HepG2 (cell line): ENCODE data around the gene CA11. TPM values are rescaled to one million over a fixed set of nuclear protein-coding genes. Genes with fewer than 3 reads are reported as not detected.

ENCODE experiments used
- ATAC-seq: fragments of 200-7000 bp; cut with Tn5 transposase; 3 replicates; pipeline ENCODE4 v1.9.1; 2020; ENCODE audit warnings: mild to moderate bottlenecking, moderate library complexity
- BruUV-seq: library from RNA; stranded (reverse); fragments of 400-500 nt; replicated peaks from 2 replicates; lab custom pipeline; 2021; lab: Mats Ljungman, UMichigan
- CTCF ChIA-PET: fragments of 300-600 bp; formaldehyde crosslinking; extraction: SDS; loops from one replicate; lab custom pipeline; 2021; ENCODE audit warnings: low total read pairs, inconsistent platforms, low intra/inter-chr PET ratio; lab: Yijun Ruan, JAX
- POLR2A ChIA-PET: fragments of 350-600 bp; sonication (Branson Sonifier 250); formaldehyde crosslinking; loops from one replicate; lab custom pipeline; 2020; ENCODE audit warnings: antibody characterized with exemption, inconsistent platforms; lab: Yijun Ruan, JAX
- DNase-seq: peaks from one replicate; pipeline ENCODE4 v3.0.0-alpha.2; 2015; ENCODE audit warnings: low spot score
- FAIRE-seq: peaks from 3 replicates; lab custom pipeline; 2011; peaks lifted over from hg19 to GRCh38; lab: Jason Lieb, UNC
- H2AFZ ChIP-seq: one replicate; pipeline ENCODE4 v1.6.1; 2011; ENCODE audit warnings: low read length, inconsistent platforms
- H3K27ac ChIP-seq: fragments of 300-600 bp; 3 replicates; pipeline ENCODE4 v1.8.0; 2011; ENCODE audit warnings: mixed run types, mild to moderate bottlenecking, mixed read lengths, low read length, inconsistent platforms; ENCODE audit not compliant: insufficient read depth; ENCODE audit errors: extremely low read length
- H3K27me3 ChIP-seq, 2 experiments: fragments of 200-600 bp in 1 of 2; 2 replicates in 1 of 2; 3 replicates in 1 of 2; pipeline versions ENCODE4 v1.6.0 to v1.8.0; 2011; ENCODE audit warnings: low read length in 2 of 2, mild to moderate bottlenecking in 2 of 2, moderate library complexity in 2 of 2, inconsistent platforms in 1 of 2; ENCODE audit not compliant: insufficient read depth in 2 of 2, control insufficient read depth in 1 of 2
- H3K36me3 ChIP-seq, 2 experiments: fragments of 200-600 bp in 1 of 2; replicated peaks in 1 of 2; 2 replicates in 1 of 2; 3 replicates in 1 of 2; pipeline versions ENCODE4 v1.5.1 to v1.8.0; 2011; ENCODE audit warnings: low read length in 2 of 2, inconsistent platforms in 1 of 2; ENCODE audit not compliant: insufficient read depth in 2 of 2, control insufficient read depth in 1 of 2
- H3K4me1 ChIP-seq: 2 replicates; pipeline ENCODE4 v1.5.1; 2012; ENCODE audit warnings: low read length, inconsistent platforms; ENCODE audit not compliant: insufficient read depth
- H3K4me2 ChIP-seq: 2 replicates; pipeline ENCODE4 v1.6.0; 2011; ENCODE audit warnings: low read depth, low read length, inconsistent platforms
- H3K4me3 ChIP-seq, 3 experiments: fragments of 200-600 bp in 1 of 3; sonication (generic), shearing (Covaris generic) in 1 of 3; replicated peaks in 1 of 3; 2 replicates each; pipeline ENCODE4 v1.5.1; 2011 to 2016; ENCODE audit warnings: low read length in 3 of 3, inconsistent platforms in 2 of 3, low read depth in 2 of 3, mild to moderate bottlenecking in 2 of 3, control low read depth in 1 of 3, mixed read lengths in 1 of 3; ENCODE audit not compliant: insufficient read depth in 1 of 3
- H3K79me2 ChIP-seq: one replicate; pipeline ENCODE4 v1.6.1; 2011; ENCODE audit warnings: low read length, inconsistent platforms; ENCODE audit not compliant: insufficient read depth
- H3K9ac ChIP-seq: 2 replicates; pipeline ENCODE4 v1.6.0; 2011; ENCODE audit warnings: mild to moderate bottlenecking, low read depth, low read length, inconsistent platforms; ENCODE audit not compliant: insufficient read depth
- H3K9me3 ChIP-seq: 2 replicates; pipeline ENCODE4 v1.5.1; 2012; ENCODE audit warnings: mild to moderate bottlenecking, low read length
- H4K20me1 ChIP-seq: 2 replicates; pipeline ENCODE4 v1.6.0; 2011; ENCODE audit warnings: inconsistent platforms, mild to moderate bottlenecking, low read length, moderate library complexity; ENCODE audit not compliant: insufficient read depth
- AHDC1 ChIP-seq: sonication (generic); formaldehyde crosslinking; IDR thresholded peaks from 2 replicates; pipeline ENCODE4 v1.5.1; 2020; ENCODE audit warnings: mild to moderate bottlenecking, missing genetic modification reagents, borderline replicate concordance
- BHLHE40 ChIP-seq: IDR thresholded peaks from 2 replicates; pipeline ENCODE4 v1.6.1; 2011; ENCODE audit warnings: low read length, improper control_type of control experiment
- FOSL1 ChIP-seq: sonication (generic); formaldehyde crosslinking; IDR thresholded peaks from 2 replicates; pipeline ENCODE4 v1.9.0; 2021; ENCODE audit warnings: missing genetic modification reagents, borderline replicate concordance
- LCORL ChIP-seq, 2 experiments: fragments of 450-650 bp in 1 of 2; sonication (generic) in 1 of 2; formaldehyde crosslinking in 1 of 2; IDR thresholded peaks; 2 replicates each; pipeline versions ENCODE4 v1.5.0 to v1.6.1; 2017 to 2020; ENCODE audit warnings: antibody characterized with exemption in 1 of 2, missing genetic modification reagents in 1 of 2
- RXRA ChIP-seq: sonication (generic); formaldehyde crosslinking; IDR thresholded peaks from 2 replicates; pipeline ENCODE4 v1.5.1; 2020; ENCODE audit warnings: missing genetic modification reagents
- RXRB ChIP-seq: IDR thresholded peaks from 2 replicates; pipeline ENCODE4 v1.6.1; 2016; ENCODE audit warnings: borderline replicate concordance, missing genetic modification reagents, missing compliant biosample characterization
- SAP130 ChIP-seq: IDR thresholded peaks from 2 replicates; pipeline ENCODE4 v1.6.1; 2016; ENCODE audit warnings: low read depth
- SOX13 ChIP-seq, 3 experiments: fragments of 450-650 bp in 1 of 3; sonication (generic) in 1 of 3; formaldehyde crosslinking in 1 of 3; IDR thresholded peaks in 2 of 3; conservative IDR thresholded peaks in 1 of 3; 2 replicates each; pipeline versions ENCODE4 v1.5.0 to v1.6.1; 2016 to 2020; ENCODE audit warnings: antibody characterized with exemption in 1 of 3, mild to moderate bottlenecking in 1 of 3, missing compliant biosample characterization in 1 of 3, missing genetic modification reagents in 1 of 3, moderate library complexity in 1 of 3
- SOX6 ChIP-seq, 2 experiments: fragments of 450-650 bp in 1 of 2; sonication (generic) in 1 of 2; formaldehyde crosslinking in 1 of 2; IDR thresholded peaks; 2 replicates each; pipeline versions ENCODE4 v1.4.0 to v1.6.1; 2017 to 2020; ENCODE audit warnings: antibody characterized with exemption in 1 of 2, mild to moderate bottlenecking in 1 of 2, missing genetic modification reagents in 1 of 2
- SUZ12 ChIP-seq: fragments of 150-350 bp; IDR thresholded peaks from 2 replicates; pipeline ENCODE4 v1.6.1; 2014; ENCODE audit warnings: low read depth, low read length
- TEAD3 ChIP-seq: optimal IDR thresholded peaks from 2 replicates; pipeline ENCODE3; 2016; ENCODE audit warnings: borderline replicate concordance
- ZC3H4 ChIP-seq: sonication (generic); formaldehyde crosslinking; IDR thresholded peaks from 2 replicates; pipeline ENCODE4 v1.4.0; 2020; ENCODE audit warnings: missing genetic modification reagents, borderline replicate concordance
- ZNF512 ChIP-seq: sonication (generic); formaldehyde crosslinking; IDR thresholded peaks from 2 replicates; pipeline ENCODE4 v1.4.0; 2020; ENCODE audit warnings: mild to moderate bottlenecking, missing genetic modification reagents
- WGBS: methylation state at CpG from one replicate; pipeline ENCODE4 v1.1.6; 2017; ENCODE audit warnings: low lambda C conversion rate; 5-methylcytosine and 5-hydroxymethylcytosine counted together
- in situ Hi-C: cut with HindIII; loops from 2 replicates; pipeline ENCODE4 v1.10.0; 2017; ENCODE audit warnings: low pct_unique_long_range_greater_than_20kb; ENCODE audit not compliant: extremely low pct_ligation_motif_present
- intact Hi-C: fragments of 100-400 bp; cut with micrococcal nuclease; formaldehyde crosslinking; loops from one replicate; pipeline ENCODE4 v1.10.0; 2022; ENCODE audit not compliant: unreplicated experiment
- polyA plus RNA-seq, 8 experiments: library from polyadenylated mRNA; depleted of rRNA in 3 of 8; stranded (reverse) in 7 of 8; unstranded in 1 of 8; fragments of >200 nt; fragmentation: Illumina TruSeq in 4 of 8; extraction: Trizol in 4 of 8; gene quantifications; 2 replicates each; pipeline versions ENCODE4 v1.2.1 to v1.2.3, GENCODE V29; 2011 to 2016; ENCODE audit warnings: low read depth in 4 of 8, missing spikeins in 1 of 8, mixed read lengths in 1 of 8; ENCODE audit not compliant: insufficient read depth in 1 of 8
- total RNA-seq, 5 experiments: library from RNA; depleted of rRNA; stranded (reverse); fragments of >200 nt; fragmentation: Illumina TruSeq; extraction: Trizol; gene quantifications; 2 replicates each; pipeline ENCODE4 v1.2.3, GENCODE V29; 2016; ENCODE audit warnings: low read depth in 1 of 5
- TF ChIP-seq, protein P1 (sequence below): sonication (generic); formaldehyde crosslinking; IDR thresholded peaks from 2 replicates; pipeline ENCODE4 v1.4.0; 2020; ENCODE audit warnings: missing genetic modification reagents

Gene CA11
- total and polyA plus RNA-seq, 2 of the 13 experiments (the other 11 are each of a cell fraction or from before 2014, with no cell fraction given) = 0.41 to 0.58 TPM

GRCh38 chr19:48685583-48685982, 39.6 kb upstream of the CA11 start:
- Histone ChIP-seq H3K9ac (no peak overlapping the region), H3K9me3 (no peaks in the 10 kb centered on the region), H3K36me3 (no peaks in the 10 kb centered on the region), H3K27me3 (0 out of 5 replicates have a peak, but pooled peaks cover 0 to 3% of the 10 kb centered on the region in 2 experiments), H3K27ac (peak overlapping the region; percentile 46), H3K4me3 (no peak overlapping the region), H4K20me1 (no peaks in the 10 kb centered on the region), H3K4me2 (peak overlapping the region; percentile 49), H2AFZ (no peak overlapping the region), H3K79me2 (no peaks in the 10 kb centered on the region), H3K4me1 (peaks cover 63% of the 10 kb centered on the region)
- DNase-seq (peak; percentile 68), ATAC-seq (peak; percentile 49), FAIRE-seq (no peak)
- ChIA-PET CTCF (no interaction called here), POLR2A (no interaction called here)
- BruUV-seq = no TSS peak
- WGBS = 2% methylated on average over 9 of the region's 9 CpGs
- intact Hi-C loops = no loop called here
- in situ Hi-C loops = no loop called here
- 0 out of 2 replicates have a peak, but pooled peaks have one; percentile 21 for TF ChIP-seq AHDC1 (CRISPR knock-in tag)
- peak; percentile 67 for TF ChIP-seq SOX13 (IDR thresholded peaks at IDR 0.05)
- TF ChIP-seq SOX13 (CRISPR knock-in tag; conservative IDR thresholded peaks at IDR 0.05 in 1 of 2, IDR thresholded peaks at IDR 0.05 in 1 of 2) = peak in 1 of 2 experiments; percentile 67; a peak in 2 of 4 replicates
- TF ChIP-seq SAP130 (CRISPR knock-in tag) = peak; percentile 40
- TF ChIP-seq TEAD3 = peak; percentile 15
- no peak for TF ChIP-seq LCORL (IDR thresholded peaks at IDR 0.05)
- TF ChIP-seq LCORL (CRISPR knock-in tag; IDR thresholded peaks at IDR 0.05) = peak; percentile 60; the same call in 1 of the 2 replicates
- TF ChIP-seq, protein P1, sequence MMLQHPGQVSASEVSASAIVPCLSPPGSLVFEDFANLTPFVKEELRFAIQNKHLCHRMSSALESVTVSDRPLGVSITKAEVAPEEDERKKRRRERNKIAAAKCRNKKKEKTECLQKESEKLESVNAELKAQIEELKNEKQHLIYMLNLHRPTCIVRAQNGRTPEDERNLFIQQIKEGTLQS (CRISPR knock-in tag) = peak; percentile 73
- peak; percentile 10; the same call in 1 of the 2 replicates for TF ChIP-seq BHLHE40
- no peak for TF ChIP-seq ZC3H4 (CRISPR knock-in tag)
- TF ChIP-seq ZNF512 (CRISPR knock-in tag) = no peak
- no peak for TF ChIP-seq SOX6 (IDR thresholded peaks at IDR 0.05)
- peak; percentile 73 for TF ChIP-seq SOX6 (CRISPR knock-in tag; IDR thresholded peaks at IDR 0.05)
- no peak for TF ChIP-seq SUZ12
- peak; percentile 80 for TF ChIP-seq RXRA (CRISPR knock-in tag)
- peak; percentile 66 for TF ChIP-seq FOSL1 (CRISPR knock-in tag)
- TF ChIP-seq RXRB (CRISPR knock-in tag) = peak; percentile 81
